Kidney tubule cell (primary cell): ENCODE data around the gene NOLC1.

Experiments
- DNase-seq: peaks from one replicate; pipeline ENCODE4 v3.0.0-alpha.2; 2018; ENCODE audit warnings: low spot score

NOLC1 gene

GRCh38 chr10:102151774-102152544 is at the start of gene NOLC1:
TSS of gene NOLC1 (plus strand) at chr10:102152389. CDS start at chr10:102152411, 22 bp downstream.
- DNase-seq, result peak; percentile 99

- no peak for DNase-seq
Measured at GRCh38 chr10:102102421-102102820, 49.8 kb upstream of the NOLC1 start.

- DNase-seq, result no peak
Measured at GRCh38 chr10:102106998-102107397, 45.2 kb upstream of the NOLC1 start.

- DNase-seq, result no peak
Measured at GRCh38 chr10:102109166-102110116, 42.7 kb upstream of the NOLC1 start.

- DNase-seq, result no peak
Measured at GRCh38 chr10:102111276-102111675, 40.9 kb upstream of the NOLC1 start.

- DNase-seq, result no peak
Measured at GRCh38 chr10:102112210-102112817, 39.9 kb upstream of the NOLC1 start.

- no peak for DNase-seq
Measured at GRCh38 chr10:102113261-102113955, 38.8 kb upstream of the NOLC1 start.

- peak; percentile 29 for DNase-seq
Measured at GRCh38 chr10:102113956-102114857, 38.0 kb upstream of the NOLC1 start.

- DNase-seq, result peak; percentile 86
Measured at GRCh38 chr10:102114861-102115618, 37.1 kb upstream of the NOLC1 start.

GRCh38 chr10:102115775-102116174 is 36.4 kb upstream of the NOLC1 start:
- peak; percentile 59 for DNase-seq

GRCh38 chr10:102116656-102117055 is 35.5 kb upstream of the NOLC1 start:
- no peak for DNase-seq

DNA sequence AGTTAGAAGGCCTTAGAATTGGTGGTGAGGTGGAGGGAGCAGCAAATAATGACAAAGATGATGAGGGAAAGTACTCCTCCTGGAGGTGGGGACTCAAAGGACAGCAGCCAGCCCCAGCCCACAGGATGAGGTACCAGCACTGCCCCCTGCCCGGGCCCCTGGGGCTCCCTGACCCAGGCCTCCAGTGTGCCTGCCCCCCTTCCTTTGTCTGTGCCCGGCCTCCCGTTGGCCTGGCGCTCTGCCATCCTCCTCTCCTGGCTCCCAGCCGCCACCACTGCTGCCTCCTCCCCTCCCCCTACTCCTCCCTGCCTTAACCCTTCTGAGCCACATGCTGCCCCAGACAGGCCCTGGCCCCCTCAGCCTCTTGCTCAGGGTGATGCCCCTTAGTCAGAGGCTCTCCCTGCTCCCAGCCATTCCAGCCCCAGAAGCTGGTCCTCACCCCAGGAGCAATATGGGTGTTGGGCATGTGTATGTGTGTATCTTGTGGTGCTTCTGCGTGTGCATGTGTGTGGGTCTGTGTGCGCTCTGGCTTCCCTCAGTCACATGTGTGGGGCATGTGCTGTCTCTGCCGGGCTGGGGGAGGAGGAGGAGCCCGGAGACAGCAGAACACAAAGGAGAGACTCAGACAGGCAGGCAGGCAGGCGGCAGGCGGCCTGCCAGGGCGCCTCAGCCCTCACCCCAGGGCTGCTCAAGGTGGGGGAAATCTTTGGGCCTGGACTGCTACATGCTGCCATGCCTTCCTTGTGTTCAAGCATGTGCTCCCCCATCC is 34.6 kb upstream of the NOLC1 start:
- peak; percentile 81 for DNase-seq

DNA sequence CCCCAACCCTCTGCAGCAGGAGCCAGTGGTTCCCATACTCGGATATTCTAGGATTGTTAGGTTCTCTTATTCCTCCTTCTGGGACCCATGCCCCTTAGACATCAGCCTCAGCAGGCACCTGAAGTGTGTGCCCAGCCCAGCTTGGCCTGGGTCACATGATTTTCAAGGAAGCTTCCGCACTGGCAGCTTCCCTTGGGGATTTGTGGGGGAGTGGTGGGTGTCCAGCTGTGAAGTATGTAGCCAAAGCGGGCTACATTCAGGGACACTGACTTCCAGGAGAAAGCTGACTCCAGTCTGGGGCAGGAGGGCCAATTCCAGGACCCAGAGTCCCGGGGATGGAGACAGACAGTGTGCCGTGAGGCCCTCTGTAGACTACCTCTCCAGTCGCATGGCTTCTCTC is 33.3 kb upstream of the NOLC1 start:
- DNase-seq, result peak; percentile 65

DNA sequence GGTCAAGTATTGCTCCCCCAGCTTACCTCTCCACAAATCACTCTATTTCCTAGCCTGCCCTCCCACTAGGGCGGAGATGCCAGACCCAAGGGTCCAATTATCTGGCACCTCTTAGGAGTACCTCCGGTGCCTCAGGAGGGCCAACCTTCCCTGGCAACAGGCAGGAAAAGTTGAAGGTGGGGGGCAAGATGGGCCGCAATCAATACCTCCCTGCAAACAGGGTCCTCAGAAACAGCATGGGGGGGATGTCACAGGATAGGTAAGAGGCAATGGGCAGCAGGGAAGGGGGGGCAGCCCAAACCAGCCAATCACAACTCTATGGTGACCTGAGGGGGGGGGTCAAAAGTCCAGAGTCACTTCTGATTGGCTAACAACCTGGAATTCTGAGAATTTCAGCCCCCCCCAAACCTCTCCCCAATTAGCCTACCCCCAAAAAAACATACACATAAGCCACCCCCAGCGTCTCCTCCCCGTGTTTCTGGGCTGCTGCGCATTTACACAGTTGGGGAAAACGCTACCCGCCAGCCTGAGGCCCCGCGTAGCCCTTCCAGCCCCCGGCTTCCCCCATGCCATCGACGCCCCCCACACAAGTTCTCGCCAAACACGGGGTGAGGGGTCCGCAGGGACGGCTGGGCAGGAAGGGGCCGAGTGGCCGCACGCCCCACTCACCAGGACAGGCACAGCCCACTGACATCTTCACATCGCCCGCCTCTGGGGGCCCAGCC is 32.6 kb upstream of the NOLC1 start:
- peak; percentile 70 for DNase-seq

GRCh38 chr10:102120142-102120990 is 31.8 kb upstream of the NOLC1 start, which contains the start of gene LDB1:
TSS of gene LDB1 (minus strand) at chr10:102120368. CDS start at chr10:102120110, 258 bp downstream.
- DNase-seq, result peak; percentile 84

DNA sequence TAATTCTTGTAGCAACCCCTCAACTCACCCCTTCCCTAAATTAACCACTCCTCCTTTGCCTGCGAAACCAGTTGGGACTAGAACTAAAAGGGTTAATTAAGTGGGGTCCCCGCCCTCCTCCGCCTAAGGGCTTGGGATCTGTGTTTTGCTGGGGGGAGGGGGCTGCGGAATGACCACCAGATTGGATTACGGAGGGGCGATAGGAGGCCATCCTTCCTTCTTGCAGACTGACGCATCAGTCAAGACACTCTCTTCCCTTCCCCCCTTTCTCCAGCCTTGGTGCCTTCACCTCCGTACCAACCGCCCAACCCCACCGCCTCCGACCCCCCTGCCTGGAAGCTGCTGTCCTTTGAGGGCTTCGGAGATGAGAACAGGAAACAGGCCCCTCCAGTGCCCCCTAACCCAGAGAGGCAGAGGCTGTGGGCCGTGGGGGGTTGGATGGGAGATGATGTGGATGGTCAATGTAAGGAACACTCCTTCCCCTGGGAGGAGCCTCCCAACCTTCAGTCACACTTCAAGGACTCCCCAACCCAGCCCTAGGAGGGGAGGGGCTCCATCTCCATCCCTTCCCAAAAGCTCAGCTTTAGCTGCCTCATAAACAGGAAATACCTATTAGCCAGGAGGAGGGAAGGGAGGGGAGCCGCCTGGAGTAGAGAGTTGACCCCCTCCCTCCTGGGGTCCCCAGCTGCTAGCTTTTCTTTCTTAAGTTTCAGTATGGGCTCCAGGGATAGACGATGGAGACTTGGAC is 31.0 kb upstream of the NOLC1 start:
- DNase-seq, result peak; percentile 55
